PC-3 (cell line): ENCODE results near the gene SLF2.

Experiments
- CTCF ChIP-seq: fragments of 300-600 bp; sonication (generic); conservative IDR thresholded peaks from 2 replicates; pipeline ENCODE4 v1.5.1; 2017; ENCODE audit warnings: antibody characterized with exemption, low read depth, mild to moderate bottlenecking, low read length
- EZH2 ChIP-seq: fragments of 300-600 bp; sonication (generic); IDR thresholded peaks from one replicate; pipeline ENCODE4 v1.6.1; 2017; ENCODE audit warnings: antibody characterized with exemption, mild to moderate bottlenecking, low read length; ENCODE audit not compliant: unreplicated experiment

GRCh38 chr10:100909501-100910263, 3.1 kb upstream of the SLF2 start:
- TF ChIP-seq CTCF (no peak), EZH2 (no peak)
